NT2/D1 (cell line): Measurements from ENCODE around the gene CASQ2.

Experiments
- YY1 ChIP-seq: IDR thresholded peaks from 2 replicates; pipeline ENCODE4 v1.6.1; 2011; ENCODE audit not compliant: insufficient read length, insufficient read depth
- ZNF274 ChIP-seq: IDR thresholded peaks from 2 replicates; pipeline ENCODE4 v1.6.1; 2011; ENCODE audit warnings: mild to moderate bottlenecking, low read depth, low read length

- TF ChIP-seq ZNF274: no peak
- no peak for TF ChIP-seq YY1
These were observed 22.3 kb upstream of the CASQ2 start for GRCh38 chr1:115790846-115791245.
